ENCODE measurements around the gene MPZ. TPM values are rescaled to one million over a fixed set of nuclear protein-coding genes. Genes with fewer than 3 reads are reported as not detected.

MPZ gene
- total RNA-seq: 1.2 and 1.3 TPM in 2 replicates

GRCh38 chr1:161309868-161310267, at the start of gene MPZ:
Gene MPZ, minus strand, starts transcription at chr1:161309968. Its CDS starts 63 bp downstream, at chr1:161309905.

GRCh38 chr1:161314201-161314981, 4.6 kb upstream of the MPZ start, which contains the start of gene SDHC:
Gene SDHC, plus strand, starts transcription at chr1:161314381. Its CDS starts 25 bp downstream, at chr1:161314406.

GRCh38 chr1:161258439-161259344, 51.1 kb downstream of the MPZ start, which contains the start of gene PCP4L1:
Gene PCP4L1, plus strand, starts transcription at chr1:161258745. Its CDS starts 230 bp downstream, at chr1:161258975.

Other genes with a start within 250 kb of the MPZ start
- not detected in 2 replicates for gene ARHGAP30, start 240.1 kb downstream of the MPZ start, total RNA-seq
- 0.17 TPM in 1 of 2 replicates, not detected in the other for gene NECTIN4, start 220.4 kb downstream of the MPZ start, total RNA-seq
- gene KLHDC9, start 211.6 kb downstream of the MPZ start, total RNA-seq: 1.8 and 2.9 TPM in 2 replicates
- 69.8 and 92.9 TPM in 2 replicates for gene PFDN2, start 191.9 kb downstream of the MPZ start, total RNA-seq
- gene NIT1, start 191.9 kb downstream of the MPZ start, total RNA-seq: 30.8 and 38.8 TPM in 2 replicates
- gene DEDD, start 177.3 kb downstream of the MPZ start, total RNA-seq: 25.2 and 32.0 TPM in 2 replicates
- 62.0 and 74.8 TPM in 2 replicates for gene UFC1, start 156.0 kb downstream of the MPZ start, total RNA-seq
- 12.3 and 12.4 TPM in 2 replicates for gene USP21, start 150.5 kb downstream of the MPZ start, total RNA-seq
- 12.8 and 21.9 TPM in 2 replicates for gene PPOX, start 143.5 kb downstream of the MPZ start, total RNA-seq
- 33.1 and 37.0 TPM in 2 replicates for gene B4GALT3, start 132.5 kb downstream of the MPZ start, total RNA-seq
- 3.6 and 3.7 TPM in 2 replicates for gene ADAMTS4, start 110.9 kb downstream of the MPZ start, total RNA-seq
- gene NDUFS2, start 107.6 kb downstream of the MPZ start, total RNA-seq: 118 and 136 TPM in 2 replicates
- gene FCER1G, start 94.7 kb downstream of the MPZ start, total RNA-seq: not detected in 2 replicates
- gene APOA2, start 86.3 kb downstream of the MPZ start, total RNA-seq: not detected in 2 replicates
- 8.4 and 9.8 TPM in 2 replicates for gene TOMM40L, start 83.9 kb downstream of the MPZ start, total RNA-seq
- gene NR1I3, start 71.8 kb downstream of the MPZ start, total RNA-seq: not detected in 2 replicates
- gene PCP4L1, start 51.2 kb downstream of the MPZ start, total RNA-seq: not detected in 2 replicates
- gene SDHC, start 4.4 kb upstream of the MPZ start, total RNA-seq: 30.8 and 40.6 TPM in 2 replicates
- not detected in 2 replicates for gene CFAP126, start 57.9 kb upstream of the MPZ start, total RNA-seq
- not detected in 2 replicates for gene FCGR2A, start 195.5 kb upstream of the MPZ start, total RNA-seq
- gene HSPA6, start 214.6 kb upstream of the MPZ start, total RNA-seq: under 0.01 TPM in 1 of 2 replicates, not detected in the other
- gene FCGR3A, start 239.8 kb upstream of the MPZ start, total RNA-seq: not detected in 2 replicates

Data from bronchus fibroblast of lung (primary cell).